HepG2 (cell line): ENCODE measurements around the gene MAB21L4. TPM values are rescaled to one million over a fixed set of nuclear protein-coding genes. Genes with fewer than 3 reads are reported as not detected.
A peak's percentile ranks its signal among the peaks of the same experiment; 100 is the strongest.

Source experiments
- ATAC-seq: fragments of 200-7000 bp; cut with Tn5 transposase; 3 replicates; pipeline ENCODE4 v1.9.1; 2020; ENCODE audit warnings: mild to moderate bottlenecking, moderate library complexity
- BruUV-seq: library from RNA; stranded (reverse); fragments of 400-500 nt; replicated peaks from 2 replicates; lab custom pipeline; 2021; lab: Mats Ljungman, UMichigan
- CTCF ChIA-PET: fragments of 300-600 bp; formaldehyde crosslinking; extraction: SDS; loops from one replicate; lab custom pipeline; 2021; ENCODE audit warnings: low total read pairs, inconsistent platforms, low intra/inter-chr PET ratio; lab: Yijun Ruan, JAX
- POLR2A ChIA-PET: fragments of 350-600 bp; sonication (Branson Sonifier 250); formaldehyde crosslinking; loops from one replicate; lab custom pipeline; 2020; ENCODE audit warnings: antibody characterized with exemption, inconsistent platforms; lab: Yijun Ruan, JAX
- DNase-seq: peaks from one replicate; pipeline ENCODE4 v3.0.0-alpha.2; 2015; ENCODE audit warnings: low spot score
- FAIRE-seq: peaks from 3 replicates; lab custom pipeline; 2011; peaks lifted over from hg19 to GRCh38; lab: Jason Lieb, UNC
- H2AFZ ChIP-seq: one replicate; pipeline ENCODE4 v1.6.1; 2011; ENCODE audit warnings: low read length, inconsistent platforms
- H3K27ac ChIP-seq: fragments of 300-600 bp; 3 replicates; pipeline ENCODE4 v1.8.0; 2011; ENCODE audit warnings: mixed run types, mild to moderate bottlenecking, mixed read lengths, low read length, inconsistent platforms; ENCODE audit not compliant: insufficient read depth; ENCODE audit errors: extremely low read length
- H3K27me3 ChIP-seq, 2 experiments: fragments of 200-600 bp in 1 of 2; 2 replicates in 1 of 2; 3 replicates in 1 of 2; pipeline versions ENCODE4 v1.6.0 to v1.8.0; 2011; ENCODE audit warnings: low read length in 2 of 2, mild to moderate bottlenecking in 2 of 2, moderate library complexity in 2 of 2, inconsistent platforms in 1 of 2; ENCODE audit not compliant: insufficient read depth in 2 of 2, control insufficient read depth in 1 of 2
- H3K36me3 ChIP-seq, 2 experiments: fragments of 200-600 bp in 1 of 2; replicated peaks in 1 of 2; 2 replicates in 1 of 2; 3 replicates in 1 of 2; pipeline versions ENCODE4 v1.5.1 to v1.8.0; 2011; ENCODE audit warnings: low read length in 2 of 2, inconsistent platforms in 1 of 2; ENCODE audit not compliant: insufficient read depth in 2 of 2, control insufficient read depth in 1 of 2
- H3K4me1 ChIP-seq: 2 replicates; pipeline ENCODE4 v1.5.1; 2012; ENCODE audit warnings: low read length, inconsistent platforms; ENCODE audit not compliant: insufficient read depth
- H3K4me2 ChIP-seq: 2 replicates; pipeline ENCODE4 v1.6.0; 2011; ENCODE audit warnings: low read depth, low read length, inconsistent platforms
- H3K4me3 ChIP-seq, 3 experiments: fragments of 200-600 bp in 1 of 3; sonication (generic), shearing (Covaris generic) in 1 of 3; replicated peaks in 1 of 3; 2 replicates each; pipeline ENCODE4 v1.5.1; 2011 to 2016; ENCODE audit warnings: low read length in 3 of 3, inconsistent platforms in 2 of 3, low read depth in 2 of 3, mild to moderate bottlenecking in 2 of 3, control low read depth in 1 of 3, mixed read lengths in 1 of 3; ENCODE audit not compliant: insufficient read depth in 1 of 3
- H3K79me2 ChIP-seq: one replicate; pipeline ENCODE4 v1.6.1; 2011; ENCODE audit warnings: low read length, inconsistent platforms; ENCODE audit not compliant: insufficient read depth
- H3K9ac ChIP-seq: 2 replicates; pipeline ENCODE4 v1.6.0; 2011; ENCODE audit warnings: mild to moderate bottlenecking, low read depth, low read length, inconsistent platforms; ENCODE audit not compliant: insufficient read depth
- H3K9me3 ChIP-seq: 2 replicates; pipeline ENCODE4 v1.5.1; 2012; ENCODE audit warnings: mild to moderate bottlenecking, low read length
- H4K20me1 ChIP-seq: 2 replicates; pipeline ENCODE4 v1.6.0; 2011; ENCODE audit warnings: inconsistent platforms, mild to moderate bottlenecking, low read length, moderate library complexity; ENCODE audit not compliant: insufficient read depth
- EHMT2 ChIP-seq: fragments of 200-600 bp; sonication (generic); IDR thresholded peaks from 2 replicates; pipeline ENCODE4 v1.7.0; 2017; ENCODE audit warnings: antibody characterized with exemption, low read depth, low read length, borderline replicate concordance
- FOXA1 ChIP-seq, 2 experiments: fragments of 450-650 bp in 1 of 2; sonication (generic) in 1 of 2; formaldehyde crosslinking in 1 of 2; IDR thresholded peaks; 2 replicates each; pipeline versions ENCODE4 v1.4.0 to v1.6.1; 2016 to 2020; ENCODE audit warnings: missing genetic modification reagents in 1 of 2
- HNF4G ChIP-seq, 2 experiments: sonication (generic) in 1 of 2; formaldehyde crosslinking in 1 of 2; IDR thresholded peaks; 2 replicates each; pipeline versions ENCODE4 v1.4.0 to v1.6.1; 2011 to 2020; ENCODE audit warnings: borderline replicate concordance in 2 of 2, low read depth in 2 of 2, mild to moderate bottlenecking in 2 of 2, low read length in 1 of 2, missing genetic modification reagents in 1 of 2, moderate library complexity in 1 of 2
- HNRNPH1 ChIP-seq: fragments of 200-400 bp; formaldehyde crosslinking; optimal IDR thresholded peaks from 2 replicates; pipeline ENCODE3; 2017; ENCODE audit warnings: mild to moderate bottlenecking, low read depth, low read length
- NFE2L1 ChIP-seq: sonication (generic); formaldehyde crosslinking; IDR thresholded peaks from 2 replicates; pipeline ENCODE4 v1.4.0; 2020; ENCODE audit warnings: missing genetic modification reagents, mild to moderate bottlenecking, borderline replicate concordance
- PATZ1 ChIP-seq: sonication (generic); formaldehyde crosslinking; IDR thresholded peaks from 2 replicates; pipeline ENCODE4 v1.4.0; 2020; ENCODE audit warnings: missing genetic modification reagents
- PPARG ChIP-seq: conservative IDR thresholded peaks from 2 replicates; pipeline ENCODE4 v1.6.1; 2016; ENCODE audit warnings: missing biosample characterization, missing genetic modification reagents
- SALL2 ChIP-seq: sonication (generic); formaldehyde crosslinking; IDR thresholded peaks from 2 replicates; pipeline ENCODE4 v1.8.1; 2023; ENCODE audit warnings: mild to moderate bottlenecking, missing genetic modification reagents, inconsistent platforms
- SP4 ChIP-seq: sonication (generic); formaldehyde crosslinking; IDR thresholded peaks from 2 replicates; pipeline ENCODE4 v1.8.1; 2023; ENCODE audit warnings: mild to moderate bottlenecking, missing genetic modification reagents
- ZNF263 ChIP-seq: sonication (generic); formaldehyde crosslinking; IDR thresholded peaks from 2 replicates; pipeline ENCODE4 v1.4.0; 2020; ENCODE audit warnings: missing genetic modification reagents
- ZNF280D ChIP-seq: sonication (generic); formaldehyde crosslinking; IDR thresholded peaks from 2 replicates; pipeline ENCODE4 v1.5.1; 2020; ENCODE audit warnings: mild to moderate bottlenecking, missing genetic modification reagents
- ZNF446 ChIP-seq: sonication (generic); formaldehyde crosslinking; IDR thresholded peaks from 2 replicates; pipeline ENCODE4 v1.5.0; 2020; ENCODE audit warnings: mild to moderate bottlenecking, missing genetic modification reagents
- WGBS: methylation state at CpG from one replicate; pipeline ENCODE4 v1.1.6; 2017; ENCODE audit warnings: low lambda C conversion rate; 5-methylcytosine and 5-hydroxymethylcytosine counted together
- in situ Hi-C: cut with HindIII; loops from 2 replicates; pipeline ENCODE4 v1.10.0; 2017; ENCODE audit warnings: low pct_unique_long_range_greater_than_20kb; ENCODE audit not compliant: extremely low pct_ligation_motif_present
- intact Hi-C: fragments of 100-400 bp; cut with micrococcal nuclease; formaldehyde crosslinking; loops from one replicate; pipeline ENCODE4 v1.10.0; 2022; ENCODE audit not compliant: unreplicated experiment
- polyA plus RNA-seq, 8 experiments: library from polyadenylated mRNA; depleted of rRNA in 3 of 8; stranded (reverse) in 7 of 8; unstranded in 1 of 8; fragments of >200 nt; fragmentation: Illumina TruSeq in 4 of 8; extraction: Trizol in 4 of 8; gene quantifications; 2 replicates each; pipeline versions ENCODE4 v1.2.1 to v1.2.3, GENCODE V29; 2011 to 2016; ENCODE audit warnings: low read depth in 4 of 8, missing spikeins in 1 of 8, mixed read lengths in 1 of 8; ENCODE audit not compliant: insufficient read depth in 1 of 8
- total RNA-seq, 5 experiments: library from RNA; depleted of rRNA; stranded (reverse); fragments of >200 nt; fragmentation: Illumina TruSeq; extraction: Trizol; gene quantifications; 2 replicates each; pipeline ENCODE4 v1.2.3, GENCODE V29; 2016; ENCODE audit warnings: low read depth in 1 of 5

Gene MAB21L4
- total and polyA plus RNA-seq, 2 of the 13 experiments (the other 11 are each of a cell fraction or from before 2014, with no cell fraction given), result 3.0 to 14.0 TPM

GRCh38 chr2:240847817-240848216 lies 48.1 kb downstream of the MAB21L4 start:
- Histone ChIP-seq H3K79me2 (no peaks in the 10 kb centered on the region), H3K27ac (no peak overlapping the region), H2AFZ (no peak overlapping the region), H3K9ac (no peak overlapping the region), H3K27me3 (peaks cover 0 to 44% of the 10 kb centered on the region in 2 experiments), H3K9me3 (no peaks in the 10 kb centered on the region), H3K4me2 (no peak overlapping the region), H3K4me1 (peaks cover 7% of the 10 kb centered on the region; the same call in 1 of the 2 replicates), H4K20me1 (no peaks in the 10 kb centered on the region), H3K4me3 (no peak overlapping the region), H3K36me3 (no peaks in the 10 kb centered on the region)
- intact Hi-C loops, result no loop called here
- DNase-seq (no peak), ATAC-seq (no peak), FAIRE-seq (peak; percentile 8)
- 74% methylated on average over 13 of the region's 13 CpGs for WGBS
- BruUV-seq, result no TSS peak
- ChIA-PET CTCF (no interaction called here), POLR2A (no interaction called here)
- TF ChIP-seq SP4 (CRISPR knock-in tag) (no peak), ZNF263 (CRISPR knock-in tag) (peak; percentile 84)
- in situ Hi-C loops, result loop anchor here (5.0 kb wide), 1 partner anchor 149 kb away; the partner anchor contains the start of gene SNED1

GRCh38 chr2:240846873-240847595 lies 48.9 kb downstream of the MAB21L4 start:
- ChIA-PET CTCF (no interaction called here), POLR2A (no interaction called here)
- Histone ChIP-seq H3K4me3 (no peak overlapping the region), H4K20me1 (no peaks in the 10 kb centered on the region), H3K79me2 (no peaks in the 10 kb centered on the region), H3K4me1 (peaks cover 7% of the 10 kb centered on the region; the same call in 1 of the 2 replicates), H2AFZ (no peak overlapping the region), H3K27ac (no peak overlapping the region), H3K4me2 (no peak overlapping the region), H3K9ac (no peak overlapping the region), H3K9me3 (no peaks in the 10 kb centered on the region), H3K36me3 (no peaks in the 10 kb centered on the region), H3K27me3 (peaks cover 0 to 45% of the 10 kb centered on the region in 2 experiments)
- no TSS peak for BruUV-seq
- 40% methylated on average over 5 of the region's 5 CpGs for WGBS
- in situ Hi-C loops (loop anchor here (5.0 kb wide), 1 partner anchor 150 kb away; the partner anchor contains the start of gene SNED1), intact Hi-C loops (no loop called here)
- no peak for FAIRE-seq
- ATAC-seq, result no peak
- no peak for DNase-seq
- TF ChIP-seq FOXA1 (IDR thresholded peaks at IDR 0.05), result no peak
- no peak for TF ChIP-seq FOXA1 (CRISPR knock-in tag; IDR thresholded peaks at IDR 0.05)
- no peak for TF ChIP-seq NFE2L1 (CRISPR knock-in tag)
- TF ChIP-seq PPARG (CRISPR knock-in tag), result no peak
- no peak for TF ChIP-seq HNRNPH1
- TF ChIP-seq ZNF446 (CRISPR knock-in tag), result no peak
- TF ChIP-seq HNF4G (IDR thresholded peaks at IDR 0.05; ENCODE audit: borderline replicate concordance, low read depth, low read length), result no peak
- no peak for TF ChIP-seq HNF4G (CRISPR knock-in tag; IDR thresholded peaks at IDR 0.05; ENCODE audit: borderline replicate concordance, low read depth)
- TF ChIP-seq SALL2, result no peak
- TF ChIP-seq EHMT2, result no peak
- TF ChIP-seq ZNF280D (CRISPR knock-in tag), result no peak
- no peak for TF ChIP-seq PATZ1 (CRISPR knock-in tag)
